HFFc6 (cell line): ENCODE measurements around the gene SH2D7. TPM values are rescaled to one million over a fixed set of nuclear protein-coding genes. Genes with fewer than 3 reads are reported as not detected.
A peak's percentile ranks its signal among the peaks of the same experiment; 100 is the strongest.

ENCODE experiments used
- DNase-seq: peaks from one replicate; pipeline ENCODE4 v3.0.0-alpha.2; 2018
- H3K27ac Mint-ChIP-seq: 2 replicates; pipeline ENCODE4 v1.8.0; 2020; ENCODE audit warnings: mild to moderate bottlenecking, mixed read lengths
- H3K27me3 Mint-ChIP-seq: 2 replicates; pipeline ENCODE4 v1.8.0; 2021; ENCODE audit warnings: mild to moderate bottlenecking, moderate library complexity, mixed read lengths; ENCODE audit not compliant: insufficient read depth
- H3K36me3 Mint-ChIP-seq: 2 replicates; pipeline ENCODE4 v1.8.0; 2021; ENCODE audit warnings: low read depth, mixed read lengths
- H3K4me1 Mint-ChIP-seq: 2 replicates; pipeline ENCODE4 v1.8.0; 2020; ENCODE audit warnings: low read depth, mixed read lengths
- H3K4me3 Mint-ChIP-seq: 2 replicates; pipeline ENCODE4 v1.8.0; 2020; ENCODE audit warnings: mild to moderate bottlenecking, moderate library complexity, mixed read lengths
- H3K9me3 Mint-ChIP-seq: 2 replicates; pipeline ENCODE4 v1.8.0; 2020; ENCODE audit warnings: mild to moderate bottlenecking, mixed read lengths
- CTCF ChIP-seq: fragments of 200-600 bp; sonication (generic); IDR thresholded peaks from 2 replicates; pipeline ENCODE4 v1.5.0; 2021; ENCODE audit warnings: antibody characterized with exemption, mild to moderate bottlenecking
- long read RNA-seq: library from polyadenylated mRNA; unstranded; transcript quantifications from one replicate; pipeline ENCODE4 v2.0.0, GENCODE V29; 2019
- total RNA-seq, 6 experiments: library from RNA; stranded (reverse); fragmentation: NEBNext Ultra II Directional; extraction: Animal tissue kit (Norgen Biotek cat#: 25700); gene quantifications; 2 replicates in 1 of 6; 3 replicates in 5 of 6; pipeline ENCODE4 v1.2.3, GENCODE V29; 2021

The SH2D7 gene
- not detected for total RNA-seq
- long read RNA-seq = 0 reads

- TF ChIP-seq CTCF = no peak
- H3K27me3 Mint-ChIP-seq = peaks cover 21% of the 10 kb centered on the region
- no peak within 1 kb of the TSS for H3K4me3 Mint-ChIP-seq
- no peak for DNase-seq
- H3K36me3 Mint-ChIP-seq = no peaks in the 10 kb centered on the region
- H3K9me3 Mint-ChIP-seq = no peaks in the 10 kb centered on the region
- peaks cover 6% of the 10 kb centered on the region for H3K4me1 Mint-ChIP-seq
- no peak within 1 kb of the TSS for H3K27ac Mint-ChIP-seq
Measured at GRCh38 chr15:78092261-78093041, at the start of gene SH2D7. Gene SH2D7, plus strand, starts transcription at chr15:78092561. Its CDS starts 24 bp downstream, at chr15:78092585.

GRCh38 chr15:78044407-78045155 lies 47.8 kb upstream of the SH2D7 start:
- peaks cover 2% of the 10 kb centered on the region for H3K27me3 Mint-ChIP-seq
- DNase-seq = peak; percentile 48
- peak overlapping the region; percentile 9; the same call in 1 of the 2 replicates for H3K4me3 Mint-ChIP-seq
- H3K9me3 Mint-ChIP-seq = no peaks in the 10 kb centered on the region
- H3K36me3 Mint-ChIP-seq = peaks cover 25% of the 10 kb centered on the region
- peaks cover 66% of the 10 kb centered on the region for H3K4me1 Mint-ChIP-seq
- peak overlapping the region; percentile 79 for H3K27ac Mint-ChIP-seq
- TF ChIP-seq CTCF = no peak

GRCh38 chr15:78045189-78045588 lies 47.2 kb upstream of the SH2D7 start:
- Mint-ChIP-seq H3K4me3 (no peak overlapping the region), H3K36me3 (peaks cover 19% of the 10 kb centered on the region; the same call in 1 of the 2 replicates), H3K27me3 (no peaks in the 10 kb centered on the region; the same call in 1 of the 2 replicates), H3K27ac (peak overlapping the region; percentile 13; the same call in 1 of the 2 replicates), H3K9me3 (no peaks in the 10 kb centered on the region), H3K4me1 (peaks cover 69% of the 10 kb centered on the region)
- no peak for TF ChIP-seq CTCF
- DNase-seq = no peak

- TF ChIP-seq CTCF = no peak
- Mint-ChIP-seq H3K4me1 (peaks cover 74% of the 10 kb centered on the region), H3K4me3 (no peak overlapping the region; the same call in 1 of the 2 replicates), H3K36me3 (peaks cover 19% of the 10 kb centered on the region; the same call in 1 of the 2 replicates), H3K27me3 (no peaks in the 10 kb centered on the region; the same call in 1 of the 2 replicates), H3K27ac (peak overlapping the region; percentile 87), H3K9me3 (no peaks in the 10 kb centered on the region)
- no peak for DNase-seq
Measured at GRCh38 chr15:78046796-78047341, 45.5 kb upstream of the SH2D7 start.

GRCh38 chr15:78047761-78048627 lies 44.4 kb upstream of the SH2D7 start:
- Mint-ChIP-seq H3K27ac (peak overlapping the region; percentile 87), H3K36me3 (peaks cover 17% of the 10 kb centered on the region), H3K9me3 (no peaks in the 10 kb centered on the region), H3K27me3 (no peaks in the 10 kb centered on the region; the same call in 1 of the 2 replicates), H3K4me3 (peak overlapping the region; percentile 53), H3K4me1 (peaks cover 85% of the 10 kb centered on the region)
- TF ChIP-seq CTCF = no peak; the same call in 1 of the 2 replicates
- peak; percentile 64 for DNase-seq
